ENCODE results near the gene DIP2B.

The DIP2B gene

DNA sequence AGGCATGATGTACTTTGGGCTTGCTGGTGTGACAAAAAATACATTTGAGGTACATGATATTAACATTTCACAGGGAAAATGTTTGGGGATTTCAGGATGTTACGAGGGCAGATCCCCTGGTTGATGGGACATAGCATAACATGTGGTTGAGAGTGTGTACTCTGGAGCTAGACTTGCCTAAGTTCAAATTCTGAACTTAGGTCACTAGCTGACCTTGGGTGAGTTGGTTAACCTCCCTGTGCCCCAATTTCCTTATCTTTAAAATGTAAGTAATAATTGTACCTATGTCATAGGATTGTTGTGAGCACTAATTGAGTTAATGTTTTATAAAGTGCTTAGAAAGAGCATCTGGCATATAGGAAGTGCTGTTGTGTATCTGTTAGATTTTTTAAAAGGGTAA is 194.4 kb downstream of the DIP2B start:
- no peak for DNase-seq (ENCODE audit: extremely low spot score)
- ChIA-PET CTCF (no interaction called here), POLR2A (no interaction called here)
- no peak for TF ChIP-seq SP1 (IDR thresholded peaks at IDR 0.05)
- no peak for TF ChIP-seq HDGF (IDR thresholded peaks at IDR 0.05; ENCODE audit: borderline replicate concordance)
- TF ChIP-seq, protein P1, sequence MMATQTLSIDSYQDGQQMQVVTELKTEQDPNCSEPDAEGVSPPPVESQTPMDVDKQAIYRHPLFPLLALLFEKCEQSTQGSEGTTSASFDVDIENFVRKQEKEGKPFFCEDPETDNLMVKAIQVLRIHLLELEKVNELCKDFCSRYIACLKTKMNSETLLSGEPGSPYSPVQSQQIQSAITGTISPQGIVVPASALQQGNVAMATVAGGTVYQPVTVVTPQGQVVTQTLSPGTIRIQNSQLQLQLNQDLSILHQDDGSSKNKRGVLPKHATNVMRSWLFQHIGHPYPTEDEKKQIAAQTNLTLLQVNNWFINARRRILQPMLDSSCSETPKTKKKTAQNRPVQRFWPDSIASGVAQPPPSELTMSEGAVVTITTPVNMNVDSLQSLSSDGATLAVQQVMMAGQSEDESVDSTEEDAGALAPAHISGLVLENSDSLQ (IDR thresholded peaks at IDR 0.05) = no peak
- no peak for TF ChIP-seq FOXK2 (IDR thresholded peaks at IDR 0.05)
- TF ChIP-seq TARDBP (IDR thresholded peaks at IDR 0.05) = no peak
- no peak for TF ChIP-seq CTBP1 (IDR thresholded peaks at IDR 0.05; ENCODE audit: borderline replicate concordance)
- TF ChIP-seq BHLHE40 (IDR thresholded peaks at IDR 0.05; ENCODE audit: borderline replicate concordance) = no peak
- no peak for TF ChIP-seq ARNT (IDR thresholded peaks at IDR 0.05)
- no peak for TF ChIP-seq ELF4 (IDR thresholded peaks at IDR 0.05)
- no peak for TF ChIP-seq L3MBTL2 (conservative IDR thresholded peaks at IDR 0.05)
- TF ChIP-seq FOXA1 (IDR thresholded peaks at IDR 0.05) = no peak
- no peak for TF ChIP-seq SUZ12 (IDR thresholded peaks at IDR 0.05)
- TF ChIP-seq NFRKB (IDR thresholded peaks at IDR 0.05) = no peak
- TF ChIP-seq ZNF384 (IDR thresholded peaks at IDR 0.05) = no peak
- TF ChIP-seq FOXM1 (IDR thresholded peaks at IDR 0.05; ENCODE audit: borderline replicate concordance) = no peak

DNA sequence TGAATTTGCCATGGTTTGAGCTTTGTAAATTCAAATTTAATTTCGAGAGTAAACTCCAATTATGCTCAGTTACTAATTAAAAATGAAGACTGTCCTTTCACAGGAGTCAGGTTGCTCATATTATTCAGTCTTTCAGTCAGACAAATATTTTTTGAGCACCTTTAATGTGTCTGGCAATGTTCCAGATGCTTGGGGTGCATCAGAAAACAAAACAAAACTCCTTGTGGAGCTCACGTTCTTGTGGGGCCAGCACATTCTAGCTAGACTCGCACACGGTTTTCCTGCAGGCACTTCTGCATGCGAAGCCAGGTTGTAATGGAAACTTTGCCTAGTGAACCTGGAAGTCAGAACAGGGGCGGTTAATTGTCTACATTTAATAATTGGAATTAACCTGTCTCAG is 195.2 kb downstream of the DIP2B start:
- ChIA-PET CTCF (interaction anchor here (0.6 kb wide), 1 partner anchor 88 kb away, joined by 4 read pairs; no protein-coding TSS in a partner anchor), POLR2A (no interaction called here)
- TF ChIP-seq CTBP1 (IDR thresholded peaks at IDR 0.05; ENCODE audit: borderline replicate concordance) (no peak), ARNT (IDR thresholded peaks at IDR 0.05) (no peak), NFRKB (IDR thresholded peaks at IDR 0.05) (no peak), FOXK2 (IDR thresholded peaks at IDR 0.05) (no peak), SP1 (IDR thresholded peaks at IDR 0.05) (no peak), L3MBTL2 (conservative IDR thresholded peaks at IDR 0.05) (no peak), HDGF (IDR thresholded peaks at IDR 0.05; ENCODE audit: borderline replicate concordance) (no peak), LEF1 (IDR thresholded peaks at IDR 0.05; ENCODE audit: borderline replicate concordance) (no peak), FOXM1 (IDR thresholded peaks at IDR 0.05; ENCODE audit: borderline replicate concordance) (no peak), BHLHE40 (IDR thresholded peaks at IDR 0.05; ENCODE audit: borderline replicate concordance) (no peak), FOXA1 (IDR thresholded peaks at IDR 0.05) (no peak), SUZ12 (IDR thresholded peaks at IDR 0.05) (no peak)
- TF ChIP-seq, protein P1 (IDR thresholded peaks at IDR 0.05) = no peak
- no peak for DNase-seq (ENCODE audit: extremely low spot score)

DNA sequence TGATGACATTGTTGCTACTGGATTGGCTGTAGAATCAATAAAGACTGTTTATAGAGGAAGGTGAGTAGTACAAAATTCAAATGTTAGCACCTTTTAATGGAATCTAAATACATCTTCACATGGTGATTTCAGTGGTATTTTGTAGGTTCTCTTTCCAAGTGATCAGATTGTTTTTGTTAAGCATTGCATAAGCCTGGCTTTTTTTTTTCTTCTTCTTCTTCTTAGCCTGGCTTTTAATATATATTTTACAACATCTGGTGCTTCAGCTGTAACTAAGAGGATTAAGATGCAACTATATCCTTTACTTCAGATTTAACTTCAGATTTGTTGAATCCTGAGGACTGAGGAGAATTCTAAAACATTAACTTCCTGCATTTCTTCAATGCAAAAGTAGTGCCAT is 201.8 kb downstream of the DIP2B start:
- ChIA-PET POLR2A (no interaction called here), CTCF (no interaction called here)
- DNase-seq (ENCODE audit: extremely low spot score) = no peak
- TF ChIP-seq TARDBP (IDR thresholded peaks at IDR 0.05) = no peak
- no peak for TF ChIP-seq ELF4 (IDR thresholded peaks at IDR 0.05)
- TF ChIP-seq, protein P1 (IDR thresholded peaks at IDR 0.05) = no peak
- no peak for TF ChIP-seq FOXK2 (IDR thresholded peaks at IDR 0.05)
- TF ChIP-seq FOXA1 (IDR thresholded peaks at IDR 0.05) = no peak
- TF ChIP-seq CTBP1 (IDR thresholded peaks at IDR 0.05; ENCODE audit: borderline replicate concordance) = no peak
- TF ChIP-seq ARNT (IDR thresholded peaks at IDR 0.05) = no peak

DNA sequence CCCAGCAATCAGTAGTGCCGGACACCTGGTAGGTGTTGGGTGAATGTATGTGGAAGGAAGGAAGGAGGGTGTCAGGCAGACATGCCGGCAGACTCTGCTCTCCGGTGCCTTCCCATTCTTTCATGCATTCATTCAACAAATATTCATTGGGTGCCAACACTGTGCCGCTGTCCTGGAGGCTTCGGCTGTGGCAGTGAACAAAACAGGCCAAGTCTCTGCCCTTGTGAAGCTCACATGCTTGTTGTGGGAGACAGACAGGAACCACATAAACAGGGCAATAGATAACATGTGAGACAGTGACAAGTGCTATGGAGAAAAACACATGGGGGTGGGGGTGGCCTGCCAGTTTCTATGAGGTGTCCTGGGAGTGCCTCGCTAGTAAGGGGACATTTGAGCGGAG is 202.6 kb downstream of the DIP2B start:
- no peak for DNase-seq (ENCODE audit: extremely low spot score)
- no peak for TF ChIP-seq SUZ12 (IDR thresholded peaks at IDR 0.05)
- no peak for TF ChIP-seq NFRKB (IDR thresholded peaks at IDR 0.05)
- no peak for TF ChIP-seq TARDBP (IDR thresholded peaks at IDR 0.05)
- no peak for TF ChIP-seq HDGF (IDR thresholded peaks at IDR 0.05; ENCODE audit: borderline replicate concordance)
- no peak for TF ChIP-seq ZNF384 (IDR thresholded peaks at IDR 0.05)
- no peak for TF ChIP-seq CTBP1 (IDR thresholded peaks at IDR 0.05; ENCODE audit: borderline replicate concordance)
- no peak for TF ChIP-seq FOXK2 (IDR thresholded peaks at IDR 0.05)
- TF ChIP-seq FOXA1 (IDR thresholded peaks at IDR 0.05) = no peak
- TF ChIP-seq FOXM1 (IDR thresholded peaks at IDR 0.05; ENCODE audit: borderline replicate concordance) = no peak
- no peak for TF ChIP-seq LEF1 (IDR thresholded peaks at IDR 0.05; ENCODE audit: borderline replicate concordance)
- TF ChIP-seq ARNT (IDR thresholded peaks at IDR 0.05) = no peak
- ChIA-PET POLR2A (no interaction called here), CTCF (no interaction called here)

DNA sequence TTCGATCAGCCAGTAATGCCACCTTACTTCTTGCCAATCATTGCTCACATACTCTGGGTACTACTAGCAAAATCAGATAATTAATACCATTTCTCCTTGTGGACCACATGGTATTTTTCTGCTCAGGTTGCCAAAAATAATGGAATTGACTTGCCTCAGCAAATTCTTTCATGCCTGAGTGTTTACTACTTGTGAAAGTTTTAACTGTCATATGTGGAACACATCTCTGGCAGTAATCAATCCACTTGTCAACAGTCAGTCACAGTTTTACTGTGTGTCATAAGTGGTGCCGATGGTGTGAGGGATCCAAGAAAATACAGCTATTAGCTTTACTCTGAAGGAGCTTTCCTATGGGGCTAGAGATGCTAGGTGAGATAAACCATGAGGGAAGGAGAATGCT is 203.8 kb downstream of the DIP2B start:
- ChIA-PET CTCF (no interaction called here), POLR2A (no interaction called here)
- no peak for DNase-seq (ENCODE audit: extremely low spot score)
- no peak for TF ChIP-seq CTBP1 (IDR thresholded peaks at IDR 0.05; ENCODE audit: borderline replicate concordance)
- no peak for TF ChIP-seq SP1 (IDR thresholded peaks at IDR 0.05)
- TF ChIP-seq, protein P1 (IDR thresholded peaks at IDR 0.05) = no peak
- TF ChIP-seq SUZ12 (IDR thresholded peaks at IDR 0.05) = no peak
- TF ChIP-seq BHLHE40 (IDR thresholded peaks at IDR 0.05; ENCODE audit: borderline replicate concordance) = no peak
- TF ChIP-seq FOXA1 (IDR thresholded peaks at IDR 0.05) = no peak
- no peak for TF ChIP-seq TARDBP (IDR thresholded peaks at IDR 0.05)

DNA sequence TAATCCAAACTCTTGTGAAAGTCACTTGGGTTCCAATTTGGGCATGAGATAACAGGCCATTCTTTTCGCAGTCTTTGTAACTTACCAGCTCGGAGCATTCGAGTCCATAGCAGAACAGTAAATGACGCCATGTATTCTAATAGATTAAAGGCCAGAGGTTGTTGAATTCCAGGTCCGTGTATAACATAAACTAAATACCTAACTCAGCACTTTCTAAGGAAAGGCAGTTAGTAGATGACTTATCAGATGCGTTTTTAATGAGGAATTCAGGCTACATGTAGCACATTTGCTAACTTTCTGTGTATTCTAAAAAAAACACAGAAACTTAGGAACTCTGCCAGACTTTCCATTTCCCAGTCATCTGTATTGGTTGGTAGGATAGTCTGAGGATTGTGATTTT is 206.3 kb downstream of the DIP2B start:
- TF ChIP-seq FOXM1 (IDR thresholded peaks at IDR 0.05; ENCODE audit: borderline replicate concordance) (no peak), HDGF (IDR thresholded peaks at IDR 0.05; ENCODE audit: borderline replicate concordance) (no peak), FOXK2 (IDR thresholded peaks at IDR 0.05) (no peak), LEF1 (IDR thresholded peaks at IDR 0.05; ENCODE audit: borderline replicate concordance) (no peak), SP1 (IDR thresholded peaks at IDR 0.05) (no peak)
- CTCF ChIA-PET = no interaction called here
- no peak for DNase-seq (ENCODE audit: extremely low spot score)
- POLR2A ChIA-PET = no interaction called here

Data from HEK293T (cell line).